Inferior parietal cortex (tissue), 1 donor: Measurements from ENCODE around the gene CMIP.

Experiments
- DNase-seq: peaks from one replicate; pipeline ENCODE4 v3.0.0-alpha.2; 2016; ENCODE audit errors: extremely low spot score

The CMIP gene

GRCh38 chr16:81658373-81658772 is 213.8 kb downstream of the CMIP start:
- DNase-seq, result no peak

- DNase-seq, result no peak
Measured at GRCh38 chr16:81659249-81659648, 214.6 kb downstream of the CMIP start.

GRCh38 chr16:81661082-81661481 is 216.5 kb downstream of the CMIP start:
- no peak for DNase-seq

GRCh38 chr16:81664153-81664552 is 219.5 kb downstream of the CMIP start:
- no peak for DNase-seq

GRCh38 chr16:81665588-81665987 is 221.0 kb downstream of the CMIP start:
- DNase-seq, result no peak

- no peak for DNase-seq
Measured at GRCh38 chr16:81666113-81666512, 221.5 kb downstream of the CMIP start.

GRCh38 chr16:81668243-81669097 is 223.9 kb downstream of the CMIP start:
- no peak for DNase-seq

GRCh38 chr16:81669473-81670350 is 225.1 kb downstream of the CMIP start:
- no peak for DNase-seq

GRCh38 chr16:81671738-81672597 is 227.4 kb downstream of the CMIP start:
- no peak for DNase-seq

GRCh38 chr16:81673432-81673831 is 228.8 kb downstream of the CMIP start:
- DNase-seq, result no peak

- DNase-seq, result no peak
Measured at GRCh38 chr16:81675662-81676061, 231.1 kb downstream of the CMIP start.

- no peak for DNase-seq
Measured at GRCh38 chr16:81676066-81676882, 231.7 kb downstream of the CMIP start.

GRCh38 chr16:81676883-81677737 is 232.5 kb downstream of the CMIP start:
- no peak for DNase-seq

GRCh38 chr16:81678326-81679095 is 233.9 kb downstream of the CMIP start:
- DNase-seq, result no peak

GRCh38 chr16:81679721-81680430 is 235.3 kb downstream of the CMIP start:
- no peak for DNase-seq

GRCh38 chr16:81680444-81681275 is 236.1 kb downstream of the CMIP start:
- no peak for DNase-seq

- no peak for DNase-seq
Measured at GRCh38 chr16:81681311-81681710, 236.7 kb downstream of the CMIP start.
